Urothelium cell line (cell line): Measurements from ENCODE around the gene KHDC3L.
"Not testable (repeated sequence)": the region's sequence is repeated elsewhere in the genome, so short reads cannot be mapped to it uniquely, and the experiment has no call there.

ENCODE experiments used
- DNase-seq: peaks from one replicate; pipeline ENCODE4 v3.0.0; 2011; ENCODE audit warnings: low spot score, mixed read lengths
- FAIRE-seq: peaks from 2 replicates; lab custom pipeline; 2011; peaks lifted over from hg19 to GRCh38; lab: Jason Lieb, UNC

KHDC3L gene

GRCh38 chr6:73369157-73369556 is 6.7 kb downstream of the KHDC3L start:
- DNase-seq (no peak), FAIRE-seq (no peak)

DNA sequence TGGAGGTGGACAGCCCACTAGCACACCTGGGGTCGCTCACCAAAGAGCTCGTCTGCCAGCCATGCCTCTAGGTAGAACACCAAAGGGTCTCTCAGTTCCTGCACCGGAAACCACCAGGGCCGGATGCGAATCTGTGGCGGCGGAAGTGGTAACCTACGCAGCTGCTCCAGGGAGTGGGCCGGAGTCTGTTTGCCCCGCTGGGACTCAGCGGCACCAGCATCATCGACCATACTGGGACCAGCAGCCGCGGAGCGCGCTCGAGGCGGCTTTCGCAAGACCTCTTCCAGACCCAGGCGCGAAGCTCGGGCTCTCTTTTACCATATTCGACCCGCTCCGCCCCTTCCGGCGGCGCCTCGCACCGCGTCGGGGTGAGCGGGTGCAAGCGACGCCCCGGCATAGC is 7.1 kb downstream of the KHDC3L start, which contains the start of gene OOEP:
OOEP (minus strand) TSS at position 335 of the 400 bp plus-strand sequence; CDS start at position 230, 105 bp downstream.
- DNase-seq (no peak), FAIRE-seq (no peak)

- no peak for FAIRE-seq
- DNase-seq = no peak
Measured at GRCh38 chr6:73371984-73372383, 9.5 kb downstream of the KHDC3L start.

DNA sequence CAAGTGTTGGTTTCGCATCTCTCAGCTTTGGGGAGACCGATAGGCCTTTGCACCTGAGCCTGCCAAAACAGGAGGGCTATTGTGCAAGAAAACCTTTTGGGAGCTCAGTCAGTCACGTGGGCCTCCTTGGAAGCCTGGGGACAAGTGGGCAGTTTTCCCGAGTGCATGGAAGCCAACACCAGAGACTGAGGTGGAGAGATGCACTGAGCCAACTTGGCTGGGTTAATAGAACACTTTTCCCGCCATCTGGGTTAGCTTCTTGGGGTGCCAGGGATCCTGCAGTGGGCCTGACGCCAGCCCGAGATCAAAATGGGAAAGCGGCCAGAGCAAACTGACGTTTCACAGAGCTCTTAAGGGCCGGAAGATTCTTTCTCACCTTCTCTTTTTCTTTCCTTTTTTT is 10.1 kb downstream of the KHDC3L start:
- no peak for DNase-seq
- FAIRE-seq = no peak

- DNase-seq (no peak), FAIRE-seq (no peak)
Measured at GRCh38 chr6:73375216-73375615, 12.8 kb downstream of the KHDC3L start.

DNA sequence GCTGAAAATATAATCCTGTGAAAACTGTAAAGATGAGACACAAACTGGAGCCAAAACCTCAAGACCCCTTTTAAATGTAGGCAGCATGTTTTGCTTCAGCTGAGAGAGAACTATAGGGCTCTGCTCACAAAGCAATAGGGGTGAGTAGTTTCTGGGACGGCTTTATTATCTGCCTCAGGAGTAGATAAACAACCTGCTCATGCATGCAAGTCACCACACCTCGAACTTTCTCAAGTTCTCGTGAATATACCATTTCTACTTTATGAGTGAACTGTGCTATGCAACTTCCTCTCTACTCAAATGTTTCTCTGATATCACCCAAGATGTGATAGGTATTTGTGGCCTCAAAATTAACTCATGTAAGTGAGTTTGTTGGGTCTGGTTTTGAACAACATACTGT is 14.8 kb downstream of the KHDC3L start:
- no peak for DNase-seq
- no peak for FAIRE-seq

GRCh38 chr6:73381531-73381930 is 19.1 kb downstream of the KHDC3L start:
- not testable (repeated sequence) for FAIRE-seq, DNase-seq

GRCh38 chr6:73382462-73383113 is 20.1 kb downstream of the KHDC3L start:
- FAIRE-seq (no peak), DNase-seq (no peak)

- FAIRE-seq = no peak
- DNase-seq = no peak
Measured at GRCh38 chr6:73388433-73388799, 26.0 kb downstream of the KHDC3L start.

DNA sequence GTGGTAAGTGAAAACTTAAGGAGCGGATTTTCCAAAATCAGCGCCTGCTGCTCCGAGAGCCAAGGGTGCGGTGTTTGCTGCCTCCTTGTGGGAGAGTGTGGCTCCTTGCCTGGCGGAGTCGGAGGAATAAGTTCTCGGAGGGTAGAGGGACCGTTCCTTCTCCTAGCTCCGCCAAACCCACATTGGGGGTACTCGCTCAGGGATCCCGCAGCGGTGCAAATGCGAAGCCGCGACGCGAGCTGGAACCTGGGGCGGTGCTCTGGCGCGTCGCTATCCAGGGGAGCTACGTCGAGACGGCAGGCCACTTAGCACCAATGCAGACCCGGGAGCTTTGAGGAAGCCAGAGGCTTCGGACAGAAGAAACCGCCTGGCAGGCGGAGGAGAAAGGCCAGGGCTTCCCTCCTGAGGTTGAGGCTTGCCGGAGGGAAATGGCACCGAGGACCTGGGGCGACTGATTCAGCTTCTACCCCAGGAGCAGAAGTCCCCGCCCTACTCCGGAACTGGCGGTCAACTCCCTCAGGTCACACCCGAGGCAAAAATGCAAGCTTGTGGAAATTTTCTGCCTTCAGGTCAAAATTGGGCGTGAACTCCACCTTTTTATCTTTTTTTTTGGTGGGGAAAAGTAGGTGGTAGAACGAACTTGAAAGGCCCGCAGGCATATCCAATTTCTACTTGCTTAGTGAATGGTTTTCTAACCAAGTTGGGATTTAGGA is 26.5 kb downstream of the KHDC3L start:
- FAIRE-seq = no peak

GRCh38 chr6:73389854-73390253 is 27.4 kb downstream of the KHDC3L start:
- DNase-seq (no peak), FAIRE-seq (no peak)

More for the DNA sequence above, 26.5 kb downstream of the KHDC3L start:
- DNase-seq = peak; percentile 79

GRCh38 chr6:73391675-73392074 is 29.2 kb downstream of the KHDC3L start:
- DNase-seq (no peak), FAIRE-seq (no peak)

GRCh38 chr6:73392188-73392587 is 29.7 kb downstream of the KHDC3L start:
- not testable (repeated sequence) for DNase-seq, FAIRE-seq

- FAIRE-seq = no peak
- DNase-seq = no peak
Measured at GRCh38 chr6:73393278-73393677, 30.8 kb downstream of the KHDC3L start.

DNA sequence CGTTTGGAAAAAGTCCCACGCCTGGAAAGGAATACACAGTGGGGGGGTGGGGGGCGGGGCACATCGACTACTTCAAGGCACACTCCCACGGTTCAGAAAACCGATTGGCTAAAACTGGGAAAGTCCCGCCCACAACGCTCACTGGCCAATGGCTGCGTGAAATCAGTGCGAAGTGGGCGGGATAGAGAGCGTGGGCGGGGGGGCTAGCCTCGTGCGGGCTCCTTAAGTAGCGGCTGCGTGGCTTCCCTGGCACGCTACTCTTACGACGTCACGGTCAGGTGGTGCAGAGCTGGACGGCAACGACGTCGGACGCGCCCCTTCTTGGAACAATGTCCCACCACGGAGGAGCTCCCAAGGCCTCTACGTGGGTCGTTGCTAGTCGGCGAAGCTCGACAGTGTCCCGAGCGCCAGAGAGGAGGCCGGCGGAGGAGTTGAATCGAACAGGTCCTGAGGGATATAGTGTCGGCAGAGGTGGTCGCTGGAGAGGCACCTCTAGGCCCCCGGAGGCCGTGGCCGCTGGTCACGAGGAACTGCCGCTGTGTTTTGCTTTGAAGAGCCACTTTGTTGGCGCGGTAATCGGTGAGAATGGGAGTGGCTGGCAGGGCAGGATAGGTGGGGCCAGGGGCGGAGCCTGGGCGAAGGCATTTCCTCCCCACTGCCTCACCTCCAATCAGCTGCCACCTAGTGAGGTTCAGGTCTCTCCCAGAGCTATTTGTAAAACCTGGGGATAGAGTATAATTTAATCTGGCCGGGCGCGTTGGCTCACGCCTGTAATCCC is 32.3 kb downstream of the KHDC3L start, which contains the start of gene DDX43:
DDX43 (plus strand) TSS at position 252 of the 778 bp plus-strand sequence; CDS start at position 330, 78 bp downstream.
- DNase-seq (peak; percentile 90), FAIRE-seq (no peak)

DNA sequence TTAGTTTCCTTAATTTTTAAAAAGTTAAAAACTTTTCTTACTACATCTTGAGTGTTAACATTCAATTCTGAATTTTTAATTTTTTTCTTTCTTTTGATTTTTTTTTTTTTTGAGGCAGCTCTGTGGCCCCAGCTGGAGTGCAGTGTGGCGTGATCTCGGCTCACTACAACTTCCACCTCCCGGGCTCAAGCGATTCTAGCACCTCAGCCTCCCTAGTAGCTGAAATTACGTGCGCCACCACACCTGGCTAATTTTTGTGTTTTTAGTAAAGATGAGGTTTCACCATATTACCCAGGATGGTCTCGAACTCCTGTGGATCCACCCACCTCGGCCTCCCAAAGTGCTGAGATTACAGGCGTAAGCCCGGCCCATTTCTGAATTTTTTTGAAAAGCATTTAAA is 33.4 kb downstream of the KHDC3L start:
- DNase-seq = no peak
- no peak for FAIRE-seq

GRCh38 chr6:73400656-73401055 is 38.2 kb downstream of the KHDC3L start:
- FAIRE-seq = no peak
- no peak for DNase-seq

DNA sequence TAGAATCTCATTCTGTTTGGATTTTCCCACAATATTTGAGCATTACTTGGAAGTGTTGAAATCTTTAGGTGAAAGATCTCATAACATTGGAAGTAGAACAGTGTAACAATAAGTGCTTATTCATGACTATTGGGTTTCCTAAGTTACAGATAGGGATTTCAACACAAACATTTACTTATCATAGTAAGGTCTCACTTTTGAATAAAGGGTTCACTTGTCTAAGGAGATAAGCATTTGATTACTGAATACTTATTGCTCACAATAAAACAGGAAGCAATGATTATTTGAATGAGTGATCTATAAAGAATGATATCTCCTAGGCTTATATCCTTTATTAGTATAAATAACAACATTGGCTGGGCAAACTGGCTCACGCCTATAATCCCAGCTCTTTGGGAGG is 46.9 kb downstream of the KHDC3L start:
- FAIRE-seq (no peak), DNase-seq (no peak)

- FAIRE-seq (no peak), DNase-seq (no peak)
Measured at GRCh38 chr6:73413102-73413501, 50.6 kb downstream of the KHDC3L start.
